Measurements from ENCODE around the gene CHMP1B. TPM values are rescaled to one million over a fixed set of nuclear protein-coding genes. Genes with fewer than 3 reads are reported as not detected.

Gene CHMP1B
- polyA plus RNA-seq, 1 experiment, result 21.2 TPM

DNA sequence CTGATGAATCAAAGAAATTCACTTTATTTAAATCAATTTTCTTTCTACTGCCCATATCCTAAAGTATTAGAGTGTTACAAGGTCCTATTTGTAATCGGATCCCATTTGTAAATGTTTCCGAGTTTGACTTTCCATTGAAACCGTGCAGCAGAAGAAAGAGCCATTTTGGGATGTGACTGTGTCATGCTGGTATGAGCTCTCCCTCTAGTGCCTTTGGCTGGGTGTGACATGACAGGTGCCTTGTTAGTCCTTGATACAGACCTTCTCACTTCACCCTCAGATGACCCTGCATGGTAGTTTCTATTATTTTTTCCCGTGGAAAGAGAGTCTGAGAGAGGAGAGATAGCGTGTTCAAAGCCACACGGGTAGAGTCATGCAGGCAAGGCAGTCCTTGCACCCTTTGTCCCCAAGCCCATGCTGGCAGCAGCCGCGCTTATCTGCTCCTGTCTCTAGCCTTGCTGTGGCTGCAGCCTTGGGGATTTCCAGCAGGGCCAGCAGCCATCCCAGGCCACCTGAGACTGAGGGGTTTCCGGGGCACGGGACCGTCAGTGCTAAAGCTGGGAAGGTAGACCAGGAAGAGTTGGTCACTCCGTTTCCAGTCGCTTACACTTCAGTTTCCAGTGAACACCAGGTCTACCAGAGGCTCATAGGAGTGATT, 21.4 kb downstream of the CHMP1B start:
- Histone ChIP-seq H3K27me3 (ENCODE audit: control insufficient read depth, insufficient read depth, low read length) (no peaks in the 10 kb centered on the region), H3K36me3 (ENCODE audit: control insufficient read depth, insufficient read depth, low read length) (no peaks in the 10 kb centered on the region), H3K4me3 (ENCODE audit: low read depth, low read length) (no peak overlapping the region)
- TF ChIP-seq, protein P1, sequence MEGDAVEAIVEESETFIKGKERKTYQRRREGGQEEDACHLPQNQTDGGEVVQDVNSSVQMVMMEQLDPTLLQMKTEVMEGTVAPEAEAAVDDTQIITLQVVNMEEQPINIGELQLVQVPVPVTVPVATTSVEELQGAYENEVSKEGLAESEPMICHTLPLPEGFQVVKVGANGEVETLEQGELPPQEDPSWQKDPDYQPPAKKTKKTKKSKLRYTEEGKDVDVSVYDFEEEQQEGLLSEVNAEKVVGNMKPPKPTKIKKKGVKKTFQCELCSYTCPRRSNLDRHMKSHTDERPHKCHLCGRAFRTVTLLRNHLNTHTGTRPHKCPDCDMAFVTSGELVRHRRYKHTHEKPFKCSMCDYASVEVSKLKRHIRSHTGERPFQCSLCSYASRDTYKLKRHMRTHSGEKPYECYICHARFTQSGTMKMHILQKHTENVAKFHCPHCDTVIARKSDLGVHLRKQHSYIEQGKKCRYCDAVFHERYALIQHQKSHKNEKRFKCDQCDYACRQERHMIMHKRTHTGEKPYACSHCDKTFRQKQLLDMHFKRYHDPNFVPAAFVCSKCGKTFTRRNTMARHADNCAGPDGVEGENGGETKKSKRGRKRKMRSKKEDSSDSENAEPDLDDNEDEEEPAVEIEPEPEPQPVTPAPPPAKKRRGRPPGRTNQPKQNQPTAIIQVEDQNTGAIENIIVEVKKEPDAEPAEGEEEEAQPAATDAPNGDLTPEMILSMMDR (IDR thresholded peaks at IDR 0.05; ENCODE audit: insufficient read depth, low read depth, low read length), result peak; percentile 34; the same call in 1 of the 2 replicates
- ChIA-PET CTCF (interaction anchor here (0.6 to 4.1 kb wide), 3 partner anchors 26 to 145 kb away, joined by 3 to 12 read pairs (median 3); no protein-coding TSS in a partner anchor), POLR2A (no interaction called here)
- no peak for DNase-seq (ENCODE audit: low read depth)

DNA sequence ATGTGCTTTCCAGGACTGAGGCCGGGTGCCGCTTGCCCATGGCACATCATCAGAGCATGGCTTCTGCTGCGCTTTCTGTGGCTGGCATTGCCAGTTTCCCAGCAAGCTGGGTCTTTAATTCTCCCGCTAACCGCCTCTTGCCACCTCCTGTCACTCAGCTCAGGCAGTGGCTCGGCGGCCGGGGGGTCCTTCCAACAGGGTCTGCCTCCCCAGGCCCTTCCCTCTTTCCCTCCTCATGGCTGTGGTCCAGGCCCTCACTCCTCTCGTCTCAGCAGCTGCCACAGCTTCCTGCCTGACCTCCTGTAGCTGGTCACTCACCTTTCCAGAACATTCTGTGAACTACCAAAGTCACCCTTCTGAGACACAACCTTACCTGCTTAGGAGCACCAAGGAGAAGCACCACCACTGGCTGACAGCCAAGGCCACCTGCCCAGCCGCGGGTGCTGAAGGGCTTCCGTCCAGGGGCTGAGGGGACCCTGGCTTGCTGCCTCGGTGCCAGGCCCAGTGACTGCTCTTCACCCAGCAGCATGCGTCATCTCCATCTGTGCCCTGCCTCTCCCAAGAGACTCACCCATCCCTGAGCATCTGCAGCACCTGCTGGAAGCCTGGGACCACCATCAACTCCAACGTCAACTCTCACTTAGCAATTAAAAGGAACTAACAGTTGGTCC, 22.6 kb downstream of the CHMP1B start:
- POLR2A ChIA-PET, result no interaction called here
- no peak for DNase-seq (ENCODE audit: low read depth)

DNA sequence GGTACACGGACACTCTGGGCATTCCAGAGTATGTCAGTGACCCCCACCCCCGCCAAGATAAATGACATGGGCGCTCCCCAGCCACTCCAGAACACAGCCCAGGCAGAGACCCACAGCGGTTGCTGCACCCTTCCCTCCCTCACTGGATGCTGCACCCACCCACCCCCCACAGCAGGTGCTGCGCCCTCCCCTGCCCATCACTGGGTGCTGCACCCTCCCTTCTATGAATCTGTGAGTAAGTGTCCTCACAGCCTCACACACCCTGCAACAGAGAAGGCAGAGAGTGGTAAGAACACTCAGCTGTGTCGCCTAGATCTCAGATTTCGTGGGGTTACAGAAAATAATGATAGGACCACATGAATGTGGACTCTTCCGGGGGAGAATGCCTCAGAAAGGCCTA, 23.5 kb downstream of the CHMP1B start:
- Histone ChIP-seq H3K36me3 (ENCODE audit: control insufficient read depth, insufficient read depth, low read length) (no peaks in the 10 kb centered on the region), H3K4me3 (ENCODE audit: low read depth, low read length) (no peak overlapping the region), H3K27me3 (ENCODE audit: control insufficient read depth, insufficient read depth, low read length) (no peaks in the 10 kb centered on the region)
- CTCF ChIA-PET, result interaction anchor here (1.1 to 1.2 kb wide), 2 partner anchors 140 to 142 kb away, joined by 3 to 5 read pairs; no protein-coding TSS in a partner anchor
- POLR2A ChIA-PET, result no interaction called here
- TF ChIP-seq, protein P1 (IDR thresholded peaks at IDR 0.05; ENCODE audit: insufficient read depth, low read depth, low read length), result no peak
- DNase-seq (ENCODE audit: low read depth), result no peak

More for the DNA sequence above, 22.6 kb downstream of the CHMP1B start:
- no peak overlapping the region for H3K4me3 ChIP-seq (ENCODE audit: low read depth, low read length)
- TF ChIP-seq, protein P1 (IDR thresholded peaks at IDR 0.05; ENCODE audit: insufficient read depth, low read depth, low read length), result no peak
- CTCF ChIA-PET, result interaction anchor here (1.7 to 4.1 kb wide), 2 partner anchors 141 to 146 kb away, joined by 3 to 12 read pairs; no protein-coding TSS in a partner anchor
- no peaks in the 10 kb centered on the region for H3K27me3 ChIP-seq (ENCODE audit: control insufficient read depth, insufficient read depth, low read length)
- no peaks in the 10 kb centered on the region for H3K36me3 ChIP-seq (ENCODE audit: control insufficient read depth, insufficient read depth, low read length)

DNA sequence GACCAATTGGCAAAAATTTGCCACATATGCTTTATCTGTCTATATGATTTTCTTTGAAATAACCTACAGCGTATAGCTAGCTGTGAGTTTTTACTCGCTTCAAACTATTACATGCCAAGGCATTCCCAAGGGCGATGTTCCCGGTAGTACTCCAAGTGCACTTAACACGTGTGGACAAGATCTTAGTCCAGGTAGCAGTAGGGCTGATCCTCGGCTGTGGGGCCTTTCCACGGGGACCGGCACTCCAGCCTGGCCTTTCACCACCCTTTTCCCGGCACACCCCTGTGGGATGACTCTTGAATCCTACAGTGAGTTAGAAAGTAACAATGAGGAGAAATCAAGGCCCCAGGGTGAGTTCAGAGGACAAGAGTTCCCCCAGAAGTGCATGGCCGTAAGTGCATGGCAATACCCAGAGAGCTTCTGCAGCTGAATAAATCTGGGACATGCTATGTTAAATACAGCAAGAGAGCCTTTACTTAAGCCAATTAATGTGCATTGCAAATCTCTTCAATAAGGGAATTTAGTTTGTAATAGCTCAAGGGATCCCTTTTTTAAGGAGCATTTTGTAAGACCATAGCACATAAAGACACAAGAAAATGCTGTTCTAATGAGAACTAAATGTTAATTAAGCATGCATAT, 26.4 kb downstream of the CHMP1B start:
- TF ChIP-seq, protein P1 (IDR thresholded peaks at IDR 0.05; ENCODE audit: insufficient read depth, low read depth, low read length), result no peak
- no peak for DNase-seq (ENCODE audit: low read depth)
- Histone ChIP-seq H3K4me3 (ENCODE audit: low read depth, low read length) (no peak overlapping the region), H3K36me3 (ENCODE audit: control insufficient read depth, insufficient read depth, low read length) (0 out of 2 replicates have a peak, but pooled peaks cover 1% of the 10 kb centered on the region), H3K27me3 (ENCODE audit: control insufficient read depth, insufficient read depth, low read length) (no peaks in the 10 kb centered on the region)
- POLR2A ChIA-PET, result no interaction called here
- CTCF ChIA-PET, result no interaction called here

Measured in BJ (cell line).